Measurements from ENCODE around the gene TREML1.
"Not testable (repeated sequence)": the region's sequence is repeated elsewhere in the genome, so short reads cannot be mapped to it uniquely, and the experiment has no call there.

TREML1 gene

DNA sequence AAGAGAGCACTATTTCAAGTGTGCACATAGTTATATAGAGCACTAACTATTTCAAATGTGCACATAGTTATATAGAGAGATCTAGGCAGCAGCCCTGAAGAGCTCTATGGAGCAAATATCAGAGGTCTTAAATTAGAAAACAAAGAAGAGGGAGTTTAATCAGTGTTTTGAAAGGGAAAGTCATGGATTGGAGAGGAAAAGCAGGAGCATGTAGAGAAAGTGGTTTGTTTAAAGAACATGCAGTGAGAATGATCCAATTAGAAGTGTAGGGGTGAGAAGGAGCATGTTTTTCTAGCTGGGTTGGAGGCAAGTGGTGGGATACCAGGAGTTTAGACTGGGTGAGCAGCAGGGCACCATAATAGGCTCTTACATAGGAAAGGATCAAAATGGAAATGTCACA, 17.2 kb downstream of the TREML1 start:
- no peak for DNase-seq

DNA sequence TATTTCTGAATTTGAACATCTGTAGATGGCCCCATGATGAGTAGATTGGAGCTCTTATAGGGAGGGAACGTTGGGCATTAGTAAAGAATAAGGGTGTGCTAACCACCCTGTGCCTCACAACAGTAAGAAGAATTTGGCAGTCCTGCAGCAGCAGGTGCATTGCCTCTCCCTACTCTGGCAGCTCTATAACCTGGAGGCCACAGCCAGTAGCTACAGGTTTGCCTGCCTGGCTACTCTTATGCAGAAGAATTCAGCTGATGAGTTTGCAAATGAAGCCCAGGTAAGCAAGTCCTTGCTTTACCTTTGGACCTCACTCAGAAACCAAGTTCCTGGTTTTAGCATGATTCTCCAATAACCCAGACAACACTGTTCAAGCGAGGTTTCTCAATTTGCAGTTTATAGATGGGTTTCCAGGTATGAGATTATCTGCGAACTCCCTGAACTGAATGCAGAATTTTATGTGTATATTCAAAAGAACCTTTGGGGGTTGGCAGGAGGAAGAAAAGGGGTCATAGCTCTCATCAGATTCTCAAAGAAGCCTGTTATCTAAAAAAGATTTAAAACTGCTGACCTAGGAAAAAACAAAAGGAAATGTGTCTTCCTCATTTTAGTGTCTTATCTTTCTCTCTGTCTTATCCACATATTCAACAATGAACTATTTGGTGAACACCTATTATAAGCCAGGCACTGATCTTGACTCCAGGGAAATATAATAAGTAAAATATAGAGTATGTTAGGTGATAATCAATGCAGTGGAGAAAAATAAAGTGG, 18.9 kb downstream of the TREML1 start:
- no peak for DNase-seq

DNA sequence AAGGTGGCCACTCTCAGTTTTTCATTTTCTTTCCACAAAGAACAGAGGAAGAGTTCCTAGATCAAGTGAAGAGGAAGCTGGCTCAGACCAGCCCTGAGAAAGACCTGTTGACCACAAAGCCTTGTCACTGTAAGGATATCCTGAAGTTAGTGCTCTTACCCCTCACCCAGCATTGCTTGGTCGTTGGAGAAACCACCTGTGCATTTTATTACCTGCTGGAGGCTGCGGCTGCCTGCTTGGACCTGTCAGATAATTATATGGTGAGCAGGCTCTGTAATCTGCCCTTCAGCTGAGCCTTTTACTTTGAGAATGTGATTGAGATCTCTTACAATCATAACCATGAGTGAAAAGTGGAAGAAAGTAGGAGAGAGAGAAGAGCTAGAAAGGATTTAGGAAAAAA, 21.9 kb downstream of the TREML1 start:
- no peak for DNase-seq

DNA sequence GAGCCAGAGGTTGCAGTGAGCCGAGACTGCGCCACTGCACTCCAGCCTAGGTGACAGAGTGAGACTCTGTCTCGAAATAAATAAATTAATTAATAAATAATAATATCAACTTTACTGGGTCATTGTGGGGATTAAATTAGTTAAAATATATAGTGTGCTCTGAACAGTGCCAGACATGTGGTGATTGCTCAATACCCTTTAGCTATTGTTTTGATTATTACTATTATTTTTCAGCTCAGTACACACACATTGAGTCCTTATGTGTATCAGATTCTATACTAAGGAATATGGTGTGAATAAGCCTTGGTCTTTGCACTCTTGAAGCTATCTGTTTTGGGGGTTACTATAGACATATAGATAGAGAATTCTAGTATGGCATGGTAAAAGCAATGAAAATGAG, 28.9 kb downstream of the TREML1 start:
- DNase-seq: no peak

DNA sequence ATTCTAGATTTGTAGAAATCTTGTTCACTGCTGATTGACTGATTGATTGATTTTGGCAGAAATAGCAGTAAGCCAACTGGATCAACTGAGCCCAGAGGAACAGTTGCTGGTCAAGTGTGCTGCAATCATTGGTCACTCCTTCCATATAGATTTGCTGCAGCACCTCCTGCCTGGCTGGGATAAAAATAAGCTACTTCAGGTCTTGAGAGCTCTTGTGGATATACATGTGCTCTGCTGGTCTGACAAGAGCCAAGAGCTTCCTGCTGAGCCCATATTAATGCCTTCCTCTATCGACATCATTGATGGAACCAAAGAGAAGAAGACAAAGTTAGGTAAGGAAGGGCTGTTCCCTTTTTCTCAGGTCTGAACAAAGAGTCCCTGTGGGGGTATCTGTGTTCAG, 31.2 kb downstream of the TREML1 start:
- no peak for DNase-seq

DNA sequence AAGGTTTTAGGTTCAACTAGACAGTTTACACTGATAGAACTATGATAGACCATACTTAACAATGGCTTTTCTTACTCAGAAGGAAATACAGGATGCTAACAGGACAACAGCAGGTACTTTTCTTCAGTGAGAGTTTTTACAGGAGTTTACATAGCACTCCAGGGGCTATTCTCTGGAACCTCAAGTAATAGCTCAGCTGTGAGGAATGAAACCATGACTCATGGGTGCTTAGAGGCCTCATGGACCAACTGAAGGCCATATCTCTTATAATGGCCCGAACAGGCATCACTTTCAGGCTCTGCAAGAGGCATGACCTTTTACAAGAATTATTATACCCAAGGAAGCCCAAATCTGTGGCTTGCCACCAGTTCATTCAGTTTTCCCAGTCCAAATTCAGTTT, 31.8 kb downstream of the TREML1 start:
- no peak for DNase-seq

DNA sequence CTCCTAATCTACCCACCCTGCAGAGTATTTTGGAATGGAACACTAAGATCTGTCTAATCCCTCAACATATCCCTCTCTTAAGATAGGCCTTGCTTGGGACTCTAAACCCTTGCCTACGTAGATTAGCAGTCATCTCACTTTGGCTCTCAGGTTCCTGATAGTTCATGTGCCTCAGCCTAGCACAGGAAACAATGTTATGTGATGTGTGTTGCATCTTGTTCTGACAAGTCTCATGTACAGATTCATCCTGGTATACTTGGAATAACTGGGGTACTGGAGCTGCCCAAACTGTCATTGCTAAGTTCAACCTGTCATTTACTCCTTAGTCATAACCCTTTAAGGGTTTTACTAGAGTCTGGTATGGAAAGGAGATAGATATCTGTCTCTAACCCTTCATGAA, 34.1 kb downstream of the TREML1 start:
- DNase-seq: no peak

DNA sequence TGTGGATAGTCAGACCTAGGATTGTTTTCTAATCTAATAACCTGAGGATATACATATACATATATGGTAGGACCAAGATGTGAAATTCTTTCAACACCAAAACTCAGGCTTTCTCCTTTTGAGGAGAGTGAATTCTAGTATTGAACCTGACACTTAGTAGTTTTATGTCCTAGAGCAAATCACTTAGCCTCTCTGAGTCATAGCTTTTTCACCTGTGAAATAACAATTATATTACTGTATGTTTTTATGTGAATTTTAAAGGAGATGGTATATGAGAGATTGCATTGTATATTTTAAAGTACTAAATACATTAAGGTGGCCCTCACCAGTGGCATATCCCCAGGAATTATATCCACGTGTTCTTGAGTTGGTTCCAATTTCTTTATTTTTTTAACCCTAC, 34.6 kb downstream of the TREML1 start:
- no peak for DNase-seq

DNA sequence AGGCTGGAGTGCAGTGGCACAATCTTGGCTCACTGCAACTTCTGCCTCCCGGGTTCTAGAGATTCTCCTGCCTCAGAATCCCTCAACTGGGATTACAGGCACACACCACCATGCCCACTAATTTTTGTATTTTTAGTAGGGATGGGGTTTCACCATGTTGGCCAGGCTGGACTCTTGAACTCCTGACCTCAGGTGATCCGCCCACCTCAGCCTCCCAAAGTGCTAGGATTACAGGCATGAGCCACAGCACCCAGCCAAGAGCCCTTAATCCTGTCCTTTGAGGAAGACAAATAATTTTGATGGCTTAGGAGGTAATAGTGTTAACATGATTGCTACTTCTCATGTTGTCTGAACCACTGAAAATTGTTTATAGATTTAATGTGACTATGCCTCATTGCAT, 39.1 kb downstream of the TREML1 start:
- not testable (repeated sequence) for DNase-seq

DNA sequence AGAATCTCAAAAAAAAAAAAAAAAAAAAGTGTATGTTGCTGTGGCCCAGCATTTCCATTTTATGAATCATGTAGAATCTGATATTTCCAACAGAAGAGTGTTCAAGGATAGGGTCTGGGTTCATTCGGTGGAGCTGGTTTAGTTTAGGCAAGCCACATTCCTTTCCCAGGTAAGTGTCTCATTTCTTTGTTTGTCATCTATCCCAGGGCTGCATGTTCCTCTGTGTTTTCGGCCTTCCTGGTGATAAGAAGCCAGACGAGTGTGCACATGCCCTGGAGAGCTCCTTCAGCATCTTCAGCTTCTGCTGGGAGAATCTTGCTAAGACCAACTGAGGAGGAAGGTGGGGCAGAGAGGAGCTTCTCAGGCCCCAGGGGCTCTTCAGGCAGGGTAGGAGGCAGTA, 43.1 kb downstream of the TREML1 start:
- no peak for DNase-seq

DNA sequence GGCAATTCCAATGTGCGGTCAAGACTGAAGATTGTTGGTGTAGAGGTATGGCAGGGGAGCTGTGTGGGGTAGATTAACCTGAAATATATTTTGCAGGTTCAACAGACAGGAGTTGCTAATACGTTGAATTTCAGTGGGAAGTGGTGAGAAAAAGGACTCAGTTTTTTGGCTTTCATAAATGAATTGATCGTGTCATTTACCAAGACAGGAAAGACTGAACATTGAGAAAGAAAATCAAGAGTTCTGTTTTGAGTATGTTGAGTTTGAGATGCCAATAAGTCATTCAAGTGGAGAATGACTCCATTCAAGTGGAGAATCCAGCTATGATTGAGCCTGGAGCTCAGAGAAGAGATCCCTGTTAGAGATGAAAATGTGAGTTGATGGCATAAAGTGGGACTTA, 50.3 kb downstream of the TREML1 start:
- DNase-seq: no peak

DNA sequence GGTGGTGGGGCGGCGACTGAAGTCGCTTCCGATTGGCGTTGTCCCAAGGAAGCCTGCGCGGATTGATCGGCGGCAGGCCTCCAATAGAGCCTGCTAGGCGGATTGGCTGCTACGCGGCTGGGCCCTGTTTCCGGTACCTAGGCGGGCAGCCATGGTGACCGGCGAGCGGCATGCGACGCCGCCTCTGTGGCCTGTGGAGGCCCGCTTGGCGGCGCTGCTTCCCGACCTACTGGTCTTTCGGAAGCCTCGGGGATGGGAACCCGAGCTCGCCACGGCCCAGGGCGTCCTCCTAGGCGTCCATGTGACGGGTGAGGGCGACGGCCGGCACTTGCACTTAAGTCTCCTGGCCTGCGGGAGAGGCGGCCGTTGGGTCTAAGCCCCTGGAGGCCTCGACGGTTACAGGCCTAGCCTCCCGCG, 53.3 kb downstream of the TREML1 start:
- no peak for DNase-seq
